ENCODE results near the gene ZGLP1. TPM values are rescaled to one million over a fixed set of nuclear protein-coding genes. Genes with fewer than 3 reads are reported as not detected.

ZGLP1 gene
- total and polyA plus RNA-seq, 2 donors (not counting 1 experiment from before 2014, with no cell fraction given) = 6.4 to 8.0 TPM

- WGBS (ENCODE audit: insufficient coverage) = 100% methylated on average over 2 of the region's 4 CpGs
These were observed 24.2 kb downstream of the ZGLP1 start for GRCh38 chr19:10285393-10285792.

DNA sequence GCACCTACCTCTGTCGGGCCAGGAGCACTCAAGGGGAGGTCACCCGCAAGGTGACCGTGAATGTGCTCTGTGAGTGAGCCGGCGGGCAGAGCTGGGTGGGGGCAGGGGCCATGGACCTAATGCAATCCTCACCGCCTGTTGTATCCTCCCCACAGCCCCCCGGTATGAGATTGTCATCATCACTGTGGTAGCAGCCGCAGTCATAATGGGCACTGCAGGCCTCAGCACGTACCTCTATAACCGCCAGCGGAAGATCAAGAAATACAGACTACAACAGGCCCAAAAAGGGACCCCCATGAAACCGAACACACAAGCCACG lies 24.7 kb downstream of the ZGLP1 start:
- H3K4me2 ChIP-seq (replicated peaks; ENCODE audit: low read depth, low read length, poor library complexity, severe bottlenecking) = no peak overlapping the region
- H3K79me2 ChIP-seq (ENCODE audit: control insufficient read depth, insufficient read depth, low read length) = no peaks in the 10 kb centered on the region
- no peak overlapping the region for H3K9ac ChIP-seq (ENCODE audit: low read length)
- H2AFZ ChIP-seq (ENCODE audit: insufficient read depth, low read depth, low read length, poor library complexity, severe bottlenecking) = no peak overlapping the region
- H4K20me1 ChIP-seq (ENCODE audit: control insufficient read depth, insufficient read depth, low read length, poor library complexity, severe bottlenecking) = peaks cover 1% of the 10 kb centered on the region
- POLR2A ChIA-PET = no interaction called here
- H3K27ac ChIP-seq (ENCODE audit: low read length in 2 of 2) = no peak overlapping the region
- H3K27me3 Mint-ChIP-seq = peaks cover 6% of the 10 kb centered on the region
- DNase-seq = peak; percentile 36
- no peak overlapping the region for H3K4me3 ChIP-seq (ENCODE audit: control extremely low read depth in 1 of 5, extremely low read depth in 1 of 5, insufficient read depth in 1 of 5, low read depth in 2 of 5, low read length in 4 of 5)
- WGBS (ENCODE audit: insufficient coverage) = 97% methylated on average over 13 of the region's 13 CpGs
- no peak for ATAC-seq (ENCODE audit: low read depth)
- peaks cover 0 to 31% (median 20%) of the 10 kb centered on the region in 4 experiments for H3K27me3 ChIP-seq (replicated peaks in 1 of 4; ENCODE audit: control extremely low read depth in 1 of 4, control insufficient read depth in 3 of 4, insufficient read depth in 4 of 4, low read length in 3 of 4)
- no peak overlapping the region for H3K4me3 Mint-ChIP-seq
- intact Hi-C loops (cut with micrococcal nuclease) = no loop called here
- CTCF ChIA-PET = interaction anchor here (1.2 to 8.5 kb wide), 2 partner anchors 13 to 126 kb away, joined by 3 to 116 read pairs; partner anchors contain the start of gene ICAM1
- no peak overlapping the region for H3K27ac Mint-ChIP-seq
- peaks cover 2 to 33% of the 10 kb centered on the region in 2 experiments for H3K36me3 ChIP-seq (replicated peaks in 1 of 2; ENCODE audit: control extremely low read depth in 1 of 2, control insufficient read depth in 1 of 2, extremely low read depth in 1 of 2, insufficient read depth in 2 of 2, low read length in 1 of 2)
- H3K4me1 Mint-ChIP-seq = peaks cover 40% of the 10 kb centered on the region
- no peaks in the 10 kb centered on the region for H3K9me3 Mint-ChIP-seq (ENCODE audit: insufficient read depth)
- H3K9me3 ChIP-seq (ENCODE audit: control extremely low read depth in 1 of 3, control insufficient read depth in 2 of 3, insufficient read depth in 1 of 3, low read length in 2 of 3) = peaks cover 0 to 28% (median 0%) of the 10 kb centered on the region in 3 donors
- peaks cover 40 to 41% of the 10 kb centered on the region in 2 donors for H3K4me1 ChIP-seq (ENCODE audit: control insufficient read depth in 2 of 2, insufficient read depth in 2 of 2, low read length in 2 of 2)
- no peak for TF ChIP-seq EZH2 (IDR thresholded peaks at IDR 0.05; ENCODE audit: borderline replicate concordance, insufficient read depth, low read depth, low read length, poor library complexity, severe bottlenecking)
- TF ChIP-seq, protein P1, sequence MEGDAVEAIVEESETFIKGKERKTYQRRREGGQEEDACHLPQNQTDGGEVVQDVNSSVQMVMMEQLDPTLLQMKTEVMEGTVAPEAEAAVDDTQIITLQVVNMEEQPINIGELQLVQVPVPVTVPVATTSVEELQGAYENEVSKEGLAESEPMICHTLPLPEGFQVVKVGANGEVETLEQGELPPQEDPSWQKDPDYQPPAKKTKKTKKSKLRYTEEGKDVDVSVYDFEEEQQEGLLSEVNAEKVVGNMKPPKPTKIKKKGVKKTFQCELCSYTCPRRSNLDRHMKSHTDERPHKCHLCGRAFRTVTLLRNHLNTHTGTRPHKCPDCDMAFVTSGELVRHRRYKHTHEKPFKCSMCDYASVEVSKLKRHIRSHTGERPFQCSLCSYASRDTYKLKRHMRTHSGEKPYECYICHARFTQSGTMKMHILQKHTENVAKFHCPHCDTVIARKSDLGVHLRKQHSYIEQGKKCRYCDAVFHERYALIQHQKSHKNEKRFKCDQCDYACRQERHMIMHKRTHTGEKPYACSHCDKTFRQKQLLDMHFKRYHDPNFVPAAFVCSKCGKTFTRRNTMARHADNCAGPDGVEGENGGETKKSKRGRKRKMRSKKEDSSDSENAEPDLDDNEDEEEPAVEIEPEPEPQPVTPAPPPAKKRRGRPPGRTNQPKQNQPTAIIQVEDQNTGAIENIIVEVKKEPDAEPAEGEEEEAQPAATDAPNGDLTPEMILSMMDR (IDR thresholded peaks at IDR 0.05) = no peak

More at GRCh38 chr19:10285393-10285792, 24.2 kb downstream of the ZGLP1 start:
- Histone ChIP-seq H3K27me3 (replicated peaks in 1 of 4; ENCODE audit: control extremely low read depth in 1 of 4, control insufficient read depth in 3 of 4, insufficient read depth in 4 of 4, low read length in 3 of 4) (peaks cover 0 to 36% (median 22%) of the 10 kb centered on the region in 4 experiments), H3K79me2 (ENCODE audit: control insufficient read depth, insufficient read depth, low read length) (no peaks in the 10 kb centered on the region), H3K4me1 (ENCODE audit: control insufficient read depth in 2 of 2, insufficient read depth in 2 of 2, low read length in 2 of 2) (peaks cover 44% of the 10 kb centered on the region in 2 donors), H2AFZ (ENCODE audit: insufficient read depth, low read depth, low read length, poor library complexity, severe bottlenecking) (no peak overlapping the region), H3K4me3 (ENCODE audit: control extremely low read depth in 1 of 5, extremely low read depth in 1 of 5, insufficient read depth in 1 of 5, low read depth in 2 of 5, low read length in 4 of 5) (no peak overlapping the region), H3K27ac (ENCODE audit: low read length in 2 of 2) (no peak overlapping the region), H3K9me3 (ENCODE audit: control extremely low read depth in 1 of 3, control insufficient read depth in 2 of 3, insufficient read depth in 1 of 3, low read length in 2 of 3) (peaks cover 0 to 28% (median 0%) of the 10 kb centered on the region in 3 donors), H4K20me1 (ENCODE audit: control insufficient read depth, insufficient read depth, low read length, poor library complexity, severe bottlenecking) (peaks cover 6% of the 10 kb centered on the region), H3K36me3 (replicated peaks in 1 of 2; ENCODE audit: control extremely low read depth in 1 of 2, control insufficient read depth in 1 of 2, extremely low read depth in 1 of 2, insufficient read depth in 2 of 2, low read length in 1 of 2) (peaks cover 2 to 33% of the 10 kb centered on the region in 2 experiments), H3K9ac (ENCODE audit: low read length) (no peak overlapping the region), H3K4me2 (replicated peaks; ENCODE audit: low read depth, low read length, poor library complexity, severe bottlenecking) (no peak overlapping the region)
- POLR2A ChIA-PET = interaction anchor here (0.5 to 5.4 kb wide), 3 partner anchors 11 to 417 kb away, joined by 3 to 27 read pairs (median 9); partner anchors contain the start of gene ICAM1
- intact Hi-C loops (cut with micrococcal nuclease) = no loop called here
- Mint-ChIP-seq H3K4me3 (no peak overlapping the region), H3K9me3 (ENCODE audit: insufficient read depth) (no peaks in the 10 kb centered on the region), H3K27me3 (peaks cover 10% of the 10 kb centered on the region), H3K27ac (no peak overlapping the region), H3K4me1 (peaks cover 43% of the 10 kb centered on the region)
- ATAC-seq (ENCODE audit: low read depth) (no peak), DNase-seq (no peak)
- CTCF ChIA-PET = interaction anchor here (1.0 to 8.5 kb wide), 5 partner anchors 14 to 125 kb away, joined by 3 to 116 read pairs (median 5); partner anchors contain the start of gene ICAM1
- TF ChIP-seq EZH2 (IDR thresholded peaks at IDR 0.05; ENCODE audit: borderline replicate concordance, insufficient read depth, low read depth, low read length, poor library complexity, severe bottlenecking) = no peak
- TF ChIP-seq, protein P1 (IDR thresholded peaks at IDR 0.05) = no peak

All from B cell (primary cell).